HG03060 (cell line): ENCODE data around the gene COBLL1.

Source experiments
- ATAC-seq: cut with Tn5 transposase; IDR thresholded peaks from one replicate; pipeline ENCODE4 v1.9.1; 2021; ENCODE audit warnings: low read depth, moderate number of reproducible peaks; ENCODE audit not compliant: unreplicated experiment

Gene COBLL1

DNA sequence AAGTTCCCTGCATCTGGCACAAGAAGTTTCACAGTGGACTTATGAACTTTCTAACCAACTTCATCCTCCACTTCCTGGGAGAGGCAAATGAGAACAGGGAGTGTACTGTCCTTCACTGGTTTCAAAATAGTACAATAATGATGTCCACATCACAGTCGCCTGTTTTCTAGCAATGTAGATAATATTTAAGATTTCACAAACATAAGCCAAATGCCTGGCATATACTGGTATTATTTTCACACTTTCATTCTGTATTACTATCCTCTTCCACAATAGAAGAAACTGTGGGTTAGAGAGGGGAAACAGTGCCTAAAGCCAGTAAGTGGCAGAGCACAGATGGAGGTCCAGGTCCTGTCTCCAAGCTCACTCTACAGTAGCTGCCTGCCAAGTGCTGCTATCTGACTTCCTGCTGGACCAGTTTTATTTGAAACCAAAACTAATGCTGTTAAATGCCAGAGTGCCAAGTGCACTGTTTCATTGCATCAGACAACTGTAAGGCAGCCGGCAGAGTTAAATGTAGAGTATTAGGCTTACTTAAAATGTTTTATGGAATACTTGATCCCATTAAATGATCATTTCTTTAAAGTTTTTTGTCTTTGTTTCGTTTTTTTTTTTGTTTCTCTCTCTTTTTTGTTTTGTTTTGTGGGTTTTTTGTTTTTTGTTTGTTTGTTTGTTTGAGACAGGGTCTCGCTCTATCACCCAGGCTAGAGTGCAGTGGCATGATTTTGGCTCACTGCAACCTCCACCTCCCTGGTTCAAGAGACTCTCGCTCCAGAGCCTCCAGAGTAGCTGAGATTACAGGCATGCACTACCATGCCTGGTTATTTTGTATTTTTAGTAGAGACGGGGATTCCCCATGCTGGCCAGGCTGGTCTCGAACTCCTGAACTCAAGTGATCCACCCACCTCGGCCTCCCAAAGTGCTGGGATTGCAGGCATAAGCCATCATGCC lies 15.1 kb downstream of the COBLL1 start:
- ATAC-seq = no peak

DNA sequence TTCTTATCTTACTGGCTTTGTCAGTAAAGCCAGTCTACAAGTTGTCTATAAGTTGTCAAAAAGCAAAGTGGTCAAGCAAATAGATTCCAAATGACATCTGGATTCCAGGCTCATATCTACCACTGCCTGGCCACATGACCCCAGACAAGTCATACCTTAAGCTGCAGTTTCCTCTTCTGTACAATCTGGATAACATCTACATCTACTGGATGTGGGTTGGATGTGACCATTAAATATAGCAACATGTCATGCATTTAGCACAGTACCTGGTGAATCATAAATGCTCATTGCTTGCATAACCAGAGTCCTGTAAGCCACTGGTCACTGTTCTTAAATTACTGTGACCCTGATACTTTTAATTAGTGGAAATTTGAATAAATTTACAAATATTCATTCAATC lies 16.8 kb downstream of the COBLL1 start:
- no peak for ATAC-seq

DNA sequence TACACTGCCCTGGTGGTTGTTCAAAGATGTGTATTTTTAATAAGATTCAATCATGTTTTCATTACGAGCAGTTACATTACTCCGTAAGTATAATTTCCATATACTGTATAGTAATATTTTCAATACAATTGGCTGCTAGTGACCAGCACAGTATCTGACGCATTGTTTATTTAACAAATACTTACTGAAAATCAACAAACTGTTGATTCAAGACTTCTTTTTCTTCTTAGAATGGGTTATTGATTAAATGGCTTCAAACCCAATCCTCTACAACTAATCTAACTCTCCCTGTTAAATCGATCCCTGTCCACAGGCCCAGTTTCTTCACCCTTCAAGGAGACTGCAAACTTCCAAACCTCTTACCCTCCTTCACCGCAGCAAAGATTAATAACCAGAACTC lies 18.5 kb downstream of the COBLL1 start:
- no peak for ATAC-seq

DNA sequence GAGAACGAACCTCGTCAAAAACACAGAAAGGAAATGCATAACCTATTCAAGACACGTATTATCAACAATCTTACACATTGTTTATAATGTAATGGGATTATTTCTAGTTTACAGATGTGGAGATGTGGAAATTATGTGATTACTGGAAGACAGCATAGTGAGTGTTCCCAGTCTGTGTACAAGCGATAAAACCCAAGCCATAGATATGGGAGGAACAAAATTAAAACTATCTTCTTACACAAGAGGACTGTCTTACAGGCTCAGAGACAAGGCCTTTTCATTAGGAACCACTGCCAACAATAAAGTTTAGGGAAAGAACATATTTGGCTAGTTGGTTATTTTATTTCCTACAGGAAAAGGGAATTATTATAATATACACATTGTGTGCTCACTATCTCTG lies 20.3 kb downstream of the COBLL1 start:
- ATAC-seq = no peak

DNA sequence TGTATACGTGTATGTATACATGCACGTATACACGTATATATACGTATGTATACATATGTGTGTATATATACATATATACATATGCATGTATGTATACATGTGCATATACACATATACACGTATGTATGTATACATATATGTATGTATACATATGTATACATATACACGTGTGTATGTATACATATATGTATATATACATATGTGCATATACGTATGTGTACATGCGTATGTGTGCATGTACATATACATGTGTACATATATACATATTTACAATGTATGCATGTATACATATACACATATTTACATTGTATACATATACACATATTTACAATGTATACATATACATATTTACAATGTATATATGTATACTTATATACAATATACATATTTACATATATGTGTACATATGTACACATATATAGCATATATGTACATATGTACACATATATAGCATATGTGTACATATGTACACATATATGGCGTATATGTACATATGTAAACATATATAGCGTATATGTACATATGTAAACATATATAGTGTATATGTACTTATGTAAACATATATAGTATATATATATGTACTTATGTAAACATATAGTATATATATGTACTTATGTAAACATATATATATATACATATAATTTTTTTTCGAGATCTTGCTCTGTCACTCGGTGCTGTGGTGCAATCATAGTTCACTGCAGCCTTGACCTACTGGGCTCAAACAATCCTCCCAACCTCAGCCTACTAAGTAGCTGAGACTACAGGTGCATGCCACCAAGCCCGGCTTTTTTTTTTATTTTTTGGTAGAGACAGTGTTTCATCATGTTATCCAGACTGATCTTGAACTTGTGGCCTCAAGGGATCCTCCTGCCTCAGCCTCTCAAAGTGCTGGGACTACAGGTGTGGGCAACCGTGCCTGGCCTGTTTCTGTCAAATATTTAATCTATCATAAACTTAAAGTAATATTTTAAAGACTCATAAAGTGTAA lies 23.2 kb downstream of the COBLL1 start:
- no peak for ATAC-seq

DNA sequence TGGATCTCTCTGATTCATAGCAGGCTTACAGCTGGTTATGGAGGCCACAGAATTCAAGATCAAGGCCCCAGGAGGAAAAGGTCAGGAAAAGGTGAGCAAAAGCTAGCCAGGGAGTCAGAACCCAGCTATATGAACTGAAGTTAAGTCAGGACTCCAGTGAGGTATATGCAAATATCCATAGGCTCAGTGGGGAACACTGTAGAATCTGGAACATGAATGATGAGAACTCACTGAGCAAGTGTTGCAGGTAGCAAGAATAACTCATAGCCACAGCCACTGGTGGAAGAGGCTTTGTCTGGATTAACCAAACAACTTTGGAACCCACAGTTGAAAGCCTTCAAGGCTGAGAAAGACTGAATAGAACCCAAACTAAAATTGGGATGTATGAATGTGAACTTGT lies 24.7 kb downstream of the COBLL1 start:
- ATAC-seq = no peak

DNA sequence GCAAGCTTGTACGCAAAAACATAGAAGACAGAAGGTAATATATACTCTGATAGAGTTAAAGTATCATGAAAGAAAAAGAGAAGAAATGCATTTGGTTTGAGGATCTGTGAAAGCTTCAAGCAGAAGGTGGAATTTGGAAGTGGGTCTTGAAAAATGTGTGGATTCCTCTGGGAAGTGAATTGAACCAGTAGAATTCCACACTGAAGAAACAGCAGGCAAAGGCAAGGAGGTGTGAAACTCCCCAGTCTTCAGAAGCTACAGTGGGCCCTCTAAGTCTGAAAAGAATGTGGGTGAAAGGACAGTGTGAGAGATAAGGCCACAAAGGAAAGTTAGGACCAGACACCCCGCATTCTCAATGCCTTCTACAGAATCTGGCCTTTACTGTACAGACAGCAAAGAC lies 25.6 kb downstream of the COBLL1 start:
- no peak for ATAC-seq

DNA sequence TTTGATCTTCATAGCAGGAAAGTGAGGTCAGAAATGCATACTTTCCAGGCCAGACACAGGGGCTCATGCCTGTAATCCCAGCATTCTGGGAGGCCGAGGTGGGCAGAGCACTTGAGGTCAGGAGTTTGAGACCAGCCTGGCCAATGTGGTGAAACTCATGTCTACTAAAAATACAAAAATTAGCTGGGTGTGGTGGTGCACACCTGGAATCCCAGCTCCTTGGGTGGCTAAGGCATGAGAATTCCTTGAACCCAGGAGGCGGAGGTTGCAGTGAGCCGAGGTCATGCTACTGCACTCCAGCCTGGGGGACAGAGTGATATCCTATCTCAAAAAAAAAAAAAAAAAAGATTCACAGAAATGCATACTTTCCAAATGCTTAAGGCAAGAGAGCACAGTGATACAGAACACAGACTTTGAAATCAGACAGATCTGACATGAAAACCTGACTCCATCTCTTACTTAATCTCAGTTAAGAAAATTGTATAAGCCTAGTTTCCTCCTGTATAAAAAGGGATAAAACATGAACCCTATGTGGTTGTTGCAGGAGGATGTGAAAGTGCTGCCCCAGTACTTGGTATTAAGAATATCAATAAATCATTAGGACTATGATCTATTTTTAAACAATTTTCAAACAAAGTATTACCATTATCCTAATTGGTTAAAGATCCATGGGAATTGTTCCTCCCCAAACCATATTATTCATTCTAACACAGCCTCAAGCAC lies 26.4 kb downstream of the COBLL1 start:
- ATAC-seq = no peak

DNA sequence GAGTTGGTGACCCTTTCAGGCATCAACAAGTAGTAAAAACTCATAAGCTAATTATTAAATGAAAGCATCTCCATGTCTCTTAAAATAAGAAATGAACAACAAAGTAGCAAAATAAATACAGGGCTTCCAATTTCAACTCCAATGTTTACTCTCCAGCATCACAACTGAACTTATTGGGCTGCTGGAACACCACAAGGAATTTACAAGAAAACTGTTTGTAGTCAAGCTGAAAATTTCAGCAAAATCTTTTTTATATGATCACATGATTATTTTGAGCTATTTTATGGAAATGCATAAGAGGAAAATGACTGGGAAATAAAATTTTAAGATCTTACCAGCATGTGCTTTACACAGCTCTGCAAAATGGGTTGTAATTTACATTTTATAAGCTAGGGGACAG lies 28.1 kb downstream of the COBLL1 start:
- ATAC-seq = no peak

DNA sequence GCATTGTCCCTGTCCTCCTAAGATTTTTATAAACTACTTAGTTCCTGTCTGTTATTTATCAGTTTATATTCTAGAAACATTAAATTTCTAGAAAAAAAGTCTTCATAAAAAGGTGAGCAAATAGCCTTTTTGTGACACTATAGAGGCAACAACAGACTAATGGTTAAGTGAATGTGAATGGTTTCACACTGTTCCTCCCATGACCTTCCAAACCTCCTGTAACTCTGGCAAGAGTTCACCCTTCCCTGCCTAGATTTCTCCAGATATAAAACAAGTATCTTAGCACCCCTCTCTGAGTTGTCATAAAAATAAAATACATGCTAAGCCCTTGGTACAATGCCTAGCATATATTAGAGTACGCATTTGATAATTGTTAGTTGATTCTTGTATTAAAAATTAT lies 29.2 kb downstream of the COBLL1 start:
- no peak for ATAC-seq

DNA sequence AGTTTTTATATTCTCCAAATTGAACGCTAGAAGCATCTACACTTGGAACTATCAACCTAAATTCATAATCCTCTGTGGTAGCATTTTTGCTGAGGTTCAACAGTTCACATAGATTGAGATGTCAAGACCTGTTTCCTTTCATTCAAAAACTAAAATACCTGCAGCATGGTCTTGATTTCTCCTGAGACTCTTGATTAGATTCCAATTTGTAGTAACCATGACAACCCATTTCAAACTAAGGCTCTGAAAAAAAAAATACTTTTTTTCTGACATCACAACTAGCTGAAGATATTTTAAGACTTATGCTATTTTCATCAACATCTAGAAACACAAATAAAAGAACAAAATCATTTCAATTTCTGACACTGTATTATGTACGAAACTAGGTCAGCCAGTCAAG lies 29.8 kb downstream of the COBLL1 start:
- ATAC-seq = no peak

DNA sequence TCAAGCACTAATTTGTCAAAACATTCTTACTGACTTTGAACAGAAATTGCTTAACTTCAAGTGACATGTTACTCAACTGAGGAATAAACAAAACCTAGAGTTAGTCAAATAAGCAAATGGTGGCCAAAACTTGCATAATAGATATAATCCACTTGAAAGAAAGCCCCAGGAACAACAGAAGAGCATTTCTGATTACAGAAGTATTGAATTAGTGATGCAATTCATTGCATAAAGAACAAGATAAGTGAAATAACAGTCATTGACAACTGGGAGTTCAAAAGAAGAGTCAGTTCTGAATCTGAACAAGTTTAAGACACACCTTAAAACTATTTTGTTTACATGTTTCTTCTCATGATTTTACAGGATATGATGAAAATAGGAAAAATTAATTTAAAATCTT lies 30.8 kb downstream of the COBLL1 start:
- no peak for ATAC-seq

DNA sequence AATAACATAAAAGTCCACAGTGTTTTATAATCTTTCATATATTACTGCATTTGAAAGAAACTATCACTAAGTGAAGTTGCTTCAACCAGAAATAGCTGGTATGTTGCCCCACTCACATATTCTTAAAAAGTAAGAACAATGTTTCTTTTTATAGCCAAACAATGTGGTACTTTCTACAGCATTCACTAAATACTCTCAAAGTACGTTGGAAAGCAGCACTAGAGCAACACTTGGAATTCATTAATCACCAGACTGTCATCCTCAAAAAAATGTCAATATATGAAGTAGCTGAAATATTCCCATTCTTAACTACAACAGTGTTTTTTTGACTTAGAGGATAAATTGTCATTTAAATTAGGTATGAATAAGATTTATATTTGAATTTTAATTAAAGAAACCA lies 32.8 kb downstream of the COBLL1 start:
- no peak for ATAC-seq

DNA sequence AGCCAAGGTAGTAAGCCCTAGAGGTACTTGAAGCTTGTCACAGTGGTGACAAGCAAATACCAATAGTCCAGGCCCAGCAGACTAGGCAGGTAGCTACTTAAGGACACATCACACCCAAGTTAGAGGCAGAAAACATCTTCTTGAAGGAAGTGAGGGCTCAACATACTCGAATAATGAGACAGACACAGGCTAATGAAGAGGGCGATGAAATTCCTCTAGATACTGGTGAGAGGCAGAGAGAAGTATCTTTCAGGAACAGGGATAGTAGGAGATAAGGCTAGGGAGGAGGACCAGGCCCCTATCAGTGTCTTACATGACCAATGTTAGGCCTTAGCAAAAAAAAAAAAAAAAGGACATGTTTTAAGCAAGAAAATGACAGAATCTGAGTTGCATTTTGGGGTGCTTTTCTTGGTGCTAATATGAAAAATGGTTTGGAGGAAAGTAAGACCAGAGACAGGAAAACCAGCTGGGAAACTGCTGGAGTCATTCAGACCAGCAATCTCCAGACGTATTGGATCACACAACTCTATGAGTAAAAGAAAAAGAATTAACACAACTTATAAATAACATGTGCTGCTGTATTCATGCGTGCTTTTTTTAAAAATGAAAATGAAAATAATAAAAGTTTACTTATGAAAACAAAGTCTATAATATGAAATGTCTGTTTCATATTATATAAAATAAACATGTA lies 37.7 kb downstream of the COBLL1 start:
- no peak for ATAC-seq

DNA sequence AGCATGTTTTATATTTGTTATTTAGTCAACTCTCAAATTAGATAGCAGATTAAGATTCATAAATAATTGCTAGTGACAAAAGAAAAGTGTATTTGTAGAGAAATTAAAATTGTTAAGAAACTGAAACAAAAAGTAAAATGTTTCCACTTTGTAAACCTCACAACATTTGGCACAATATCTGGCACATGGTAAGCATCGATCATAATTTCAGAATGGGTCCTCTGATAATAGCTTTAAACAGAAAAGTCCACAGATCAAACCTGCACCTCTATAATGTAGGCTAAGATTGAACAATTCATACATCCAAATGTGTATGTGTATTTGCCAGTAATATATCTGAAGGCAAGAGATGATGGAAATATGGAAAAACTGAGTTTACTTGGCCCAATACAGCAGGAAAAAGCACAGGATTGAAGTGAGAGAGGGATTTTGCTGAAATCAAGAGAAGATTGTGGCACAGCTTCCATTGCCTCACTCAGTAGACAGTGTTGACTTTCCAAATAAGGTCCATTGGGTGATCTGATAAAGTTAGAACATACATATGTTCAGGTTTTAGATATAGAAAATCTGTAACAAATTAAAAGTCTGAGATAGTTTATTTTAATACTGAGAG lies 39.4 kb downstream of the COBLL1 start:
- no peak for ATAC-seq

DNA sequence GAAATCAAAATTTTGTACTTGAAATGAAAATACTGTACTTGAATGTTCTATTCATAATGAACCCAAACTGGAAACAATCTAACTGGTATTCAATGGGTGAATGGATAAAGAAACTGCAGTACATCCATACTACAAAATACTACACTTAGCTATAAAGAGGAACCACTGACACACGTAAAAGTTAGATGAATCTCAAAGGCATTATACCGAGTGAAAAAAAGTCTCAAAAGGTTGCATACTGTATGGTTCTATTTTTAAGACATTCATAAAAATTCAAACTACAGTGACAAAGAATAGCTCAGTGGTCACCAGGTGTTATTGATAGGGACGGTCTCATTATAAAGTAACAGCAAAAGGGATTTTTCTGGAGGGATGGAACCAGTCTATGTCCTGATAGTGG lies 41.1 kb downstream of the COBLL1 start:
- ATAC-seq = no peak

DNA sequence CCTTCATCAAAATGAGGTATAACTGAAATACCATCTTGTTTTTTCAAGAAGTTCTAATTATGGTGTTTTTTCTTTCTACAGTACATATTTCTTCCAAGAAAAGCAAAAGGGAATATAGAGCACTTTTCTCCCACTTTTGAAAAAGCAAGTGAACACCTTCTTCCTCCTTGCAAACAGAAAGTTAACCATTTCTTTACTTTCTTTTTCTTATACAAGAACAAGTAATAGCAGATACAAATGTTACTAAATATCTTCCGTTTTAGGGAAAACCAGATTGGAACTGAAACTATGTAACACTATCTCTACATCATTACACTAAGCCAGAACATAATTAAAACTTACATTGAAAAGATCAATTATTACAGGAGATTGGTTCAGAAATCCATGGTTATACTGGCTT lies 44.0 kb downstream of the COBLL1 start:
- no peak for ATAC-seq

DNA sequence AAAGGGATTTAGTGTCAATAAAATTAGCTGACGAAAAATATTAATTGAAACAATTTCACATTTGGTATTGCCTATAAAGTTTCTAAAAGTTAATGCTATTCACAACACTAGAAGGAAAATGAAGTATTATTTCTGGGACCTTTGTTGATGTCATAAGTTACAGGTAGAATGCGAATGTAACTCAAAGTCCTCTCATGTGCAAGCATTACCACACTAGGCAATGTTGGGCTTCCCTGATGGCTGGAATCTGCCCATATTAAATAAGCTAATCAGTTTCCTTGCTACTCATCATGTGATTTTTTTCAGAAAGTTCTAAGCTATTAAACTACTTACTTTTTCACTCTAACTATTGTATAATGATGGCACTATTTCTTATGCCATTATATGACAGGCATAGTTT lies 44.6 kb downstream of the COBLL1 start:
- ATAC-seq = no peak

DNA sequence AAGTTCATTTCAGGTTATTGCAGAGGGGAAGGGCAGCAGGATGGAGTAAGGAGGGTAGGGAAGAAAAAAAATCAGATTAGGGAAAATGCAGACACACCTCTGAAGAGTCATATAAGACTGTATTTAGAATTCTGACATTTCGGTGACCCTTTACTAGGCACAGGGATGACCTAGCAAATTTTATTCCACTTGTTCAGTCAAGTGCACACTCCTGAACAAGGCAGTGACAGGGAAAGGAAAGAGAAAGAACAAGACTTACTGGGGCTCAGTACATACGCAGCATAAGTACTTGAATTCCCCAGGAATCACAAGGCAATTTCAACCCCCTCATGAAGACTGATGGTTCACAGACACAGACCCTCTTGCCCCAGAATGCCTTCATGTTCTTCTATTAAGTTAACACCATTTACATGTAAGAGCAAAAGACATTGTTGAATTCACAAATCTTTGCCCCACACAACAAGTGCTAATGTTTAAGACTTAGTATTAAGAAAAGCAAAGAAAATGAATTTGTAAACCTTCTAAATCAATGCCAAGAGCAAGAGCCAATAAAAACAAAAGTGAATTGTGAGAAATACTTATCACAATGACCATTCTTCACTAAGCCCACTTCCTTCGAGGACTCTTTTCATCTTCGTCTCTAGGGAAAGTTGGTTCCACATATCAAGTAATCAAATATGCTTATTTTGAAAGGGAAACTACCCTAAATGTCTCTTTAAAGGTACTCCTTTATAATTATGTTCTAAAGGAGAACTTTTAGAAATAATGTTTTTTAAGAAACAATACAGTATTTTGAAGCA lies 47.0 kb downstream of the COBLL1 start:
- ATAC-seq = no peak
